Body of pancreas (tissue), 4 donors: ENCODE results near the gene POLE2. TPM values are rescaled to one million over a fixed set of nuclear protein-coding genes. Genes with fewer than 3 reads are reported as not detected.
"Not testable (repeated sequence)": the region's sequence is repeated elsewhere in the genome, so short reads cannot be mapped to it uniquely, and the experiment has no call there.

Experiments used
- ATAC-seq: fragments of 150-250 bp; one replicate; pipeline ENCODE4 v1.9.1; 2016
- DNase-seq, 4 donors: peaks; one replicate each; pipeline ENCODE4 v3.0.0-alpha.2; 2019
- H3K27ac ChIP-seq, 4 donors: fragments of 200-600 bp; sonication (generic); 1 replicate in 3 of 4; 2 replicates in 1 of 4; pipeline versions ENCODE4 v1.5.1 to v1.6.1; 2016 to 2019; ENCODE audit warnings: mild to moderate bottlenecking in 1 of 4, mixed read lengths in 1 of 4, moderate library complexity in 1 of 4
- H3K27me3 ChIP-seq, 2 donors: fragments of 200-600 bp; sonication (generic); one replicate each; pipeline ENCODE4 v1.6.0; 2016; ENCODE audit warnings: mild to moderate bottlenecking in 1 of 2
- H3K36me3 ChIP-seq, 2 donors: fragments of 200-600 bp; sonication (generic); replicated peaks in 1 of 2; 2 replicates each; pipeline ENCODE4 v1.5.1; 2016; ENCODE audit warnings: low read depth in 2 of 2; ENCODE audit not compliant: insufficient read depth in 1 of 2
- H3K4me1 ChIP-seq: fragments of 200-600 bp; sonication (generic); one replicate; pipeline ENCODE4 v1.6.0; 2016
- H3K4me3 ChIP-seq, 2 donors: fragments of 200-600 bp; sonication (generic); 1 replicate in 1 of 2; 2 replicates in 1 of 2; pipeline ENCODE4 v1.5.1; 2016 to 2019
- H3K9me3 ChIP-seq, 3 donors: fragments of 200-600 bp; sonication (generic); 1 replicate in 2 of 3; 2 replicates in 1 of 3; pipeline ENCODE4 v1.5.1; 2016
- POLR2A ChIP-seq, 3 donors: fragments of 450-650 bp; IDR thresholded peaks; one replicate each; pipeline ENCODE4 v1.6.1; 2016; ENCODE audit warnings: antibody characterized with exemption in 3 of 3, mild to moderate bottlenecking in 2 of 3
- WGBS, 2 donors: methylation state at CpG; one replicate each; pipeline ENCODE4 v1.1.5; 2017; 5-methylcytosine and 5-hydroxymethylcytosine counted together
- intact Hi-C: fragments of 100-400 bp; cut with DNase I; formaldehyde crosslinking; loops from one replicate; pipeline ENCODE4 v1.15.1; 2023
- total RNA-seq, 2 donors: library from RNA; depleted of rRNA; stranded (reverse); fragments of >200 nt; gene quantifications; one replicate each; pipeline ENCODE4 v1.1.0, GENCODE V29; 2016
- TF ChIP-seq, protein P1 (sequence below), 7 experiments: fragments of 450-650 bp in 4 of 7; fragments of 200-600 bp in 3 of 7; sonication (generic) in 3 of 7; IDR thresholded peaks; one replicate each; pipeline ENCODE4 v1.5.1; 2016 to 2019; ENCODE audit warnings: antibody characterized with exemption in 7 of 7

POLE2 gene
- total RNA-seq, 2 donors from 2014 or later = 7.0 TPM; not detected in 1

DNA sequence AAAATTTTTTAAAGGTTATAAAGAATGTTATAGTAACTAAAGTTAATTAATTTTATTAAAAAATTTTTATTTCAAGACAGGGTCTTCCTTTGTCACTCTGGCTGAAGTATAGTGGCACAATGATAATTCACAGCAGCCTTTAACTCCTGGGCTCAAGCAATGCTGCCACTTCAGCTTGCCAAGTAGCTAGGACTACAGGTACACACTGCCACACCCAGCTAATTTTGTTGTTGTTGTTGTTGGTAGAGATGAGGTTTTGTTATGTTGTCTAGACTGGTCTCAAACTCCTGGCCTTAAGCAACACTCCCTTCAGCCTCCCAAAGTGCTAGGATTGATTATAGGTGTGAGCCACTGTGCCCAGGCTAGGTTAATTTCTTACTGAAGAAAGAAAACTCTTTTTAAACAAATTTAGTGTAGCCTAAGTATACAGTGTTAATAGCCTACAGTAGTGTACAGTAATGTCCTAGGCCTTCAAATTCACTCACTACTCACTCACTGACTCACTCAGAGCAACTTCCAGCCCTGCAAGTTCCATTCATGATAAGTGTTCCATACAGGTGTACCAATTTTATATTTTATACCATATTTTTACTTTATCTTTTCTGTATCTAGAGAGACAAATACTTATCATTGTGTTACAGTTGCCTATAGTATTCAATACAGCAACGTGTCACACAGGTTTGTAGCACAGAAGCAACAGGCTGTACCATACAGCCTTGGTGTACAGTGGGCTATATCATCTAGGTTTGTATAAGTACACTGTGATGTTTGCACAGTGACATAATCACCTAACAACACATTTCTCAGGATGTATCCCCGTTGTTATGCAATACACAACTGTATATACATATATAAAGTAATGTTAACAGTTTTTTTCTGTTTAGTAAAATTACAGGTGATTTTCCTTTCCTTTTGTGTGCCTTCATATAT, 28.2 kb downstream of the POLE2 start:
- no peak overlapping the region for H3K27ac ChIP-seq
- DNase-seq (no peak), ATAC-seq (no peak)
- H3K4me3 ChIP-seq = no peak overlapping the region
- WGBS, 2 donors = 45% methylated on average over 2 of the region's 2 CpGs
- no peaks in the 10 kb centered on the region for H3K9me3 ChIP-seq
- no peaks in the 10 kb centered on the region for H3K27me3 ChIP-seq
- TF ChIP-seq, protein P1, sequence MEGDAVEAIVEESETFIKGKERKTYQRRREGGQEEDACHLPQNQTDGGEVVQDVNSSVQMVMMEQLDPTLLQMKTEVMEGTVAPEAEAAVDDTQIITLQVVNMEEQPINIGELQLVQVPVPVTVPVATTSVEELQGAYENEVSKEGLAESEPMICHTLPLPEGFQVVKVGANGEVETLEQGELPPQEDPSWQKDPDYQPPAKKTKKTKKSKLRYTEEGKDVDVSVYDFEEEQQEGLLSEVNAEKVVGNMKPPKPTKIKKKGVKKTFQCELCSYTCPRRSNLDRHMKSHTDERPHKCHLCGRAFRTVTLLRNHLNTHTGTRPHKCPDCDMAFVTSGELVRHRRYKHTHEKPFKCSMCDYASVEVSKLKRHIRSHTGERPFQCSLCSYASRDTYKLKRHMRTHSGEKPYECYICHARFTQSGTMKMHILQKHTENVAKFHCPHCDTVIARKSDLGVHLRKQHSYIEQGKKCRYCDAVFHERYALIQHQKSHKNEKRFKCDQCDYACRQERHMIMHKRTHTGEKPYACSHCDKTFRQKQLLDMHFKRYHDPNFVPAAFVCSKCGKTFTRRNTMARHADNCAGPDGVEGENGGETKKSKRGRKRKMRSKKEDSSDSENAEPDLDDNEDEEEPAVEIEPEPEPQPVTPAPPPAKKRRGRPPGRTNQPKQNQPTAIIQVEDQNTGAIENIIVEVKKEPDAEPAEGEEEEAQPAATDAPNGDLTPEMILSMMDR (IDR thresholded peaks at IDR 0.05) = no peak
- TF ChIP-seq POLR2A (IDR thresholded peaks at IDR 0.05) = no peak
- H3K4me1 ChIP-seq = peaks cover 5% of the 10 kb centered on the region
- no peaks in the 10 kb centered on the region for H3K36me3 ChIP-seq
- intact Hi-C loops = no loop called here

DNA sequence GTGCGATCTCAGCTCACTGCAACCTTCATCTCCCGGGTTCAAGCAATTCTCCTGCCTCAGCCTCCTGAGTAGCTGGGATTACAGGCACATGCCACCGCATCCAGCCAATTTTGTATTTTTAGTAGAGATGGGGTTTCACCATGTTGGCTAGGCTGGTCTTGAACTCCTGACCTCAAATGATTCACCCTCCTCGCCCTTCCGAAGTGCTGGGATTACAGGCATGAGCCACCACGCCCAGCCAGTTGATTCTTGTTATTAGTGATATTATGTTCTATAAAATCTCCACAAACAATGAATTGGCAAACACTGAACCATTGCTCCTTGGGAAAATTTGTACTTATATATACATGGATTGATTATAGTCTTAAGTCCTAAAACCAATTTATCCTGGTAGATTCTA, 30.5 kb downstream of the POLE2 start:
- WGBS, 2 donors = 97 to 98% methylated on average over 6 of the region's 6 CpGs
- DNase-seq, H3K27me3 ChIP-seq, intact Hi-C loops, H3K4me3 ChIP-seq, H3K27ac ChIP-seq, H3K4me1 ChIP-seq, ATAC-seq, H3K36me3 ChIP-seq, H3K9me3 ChIP-seq: not testable (repeated sequence)

DNA sequence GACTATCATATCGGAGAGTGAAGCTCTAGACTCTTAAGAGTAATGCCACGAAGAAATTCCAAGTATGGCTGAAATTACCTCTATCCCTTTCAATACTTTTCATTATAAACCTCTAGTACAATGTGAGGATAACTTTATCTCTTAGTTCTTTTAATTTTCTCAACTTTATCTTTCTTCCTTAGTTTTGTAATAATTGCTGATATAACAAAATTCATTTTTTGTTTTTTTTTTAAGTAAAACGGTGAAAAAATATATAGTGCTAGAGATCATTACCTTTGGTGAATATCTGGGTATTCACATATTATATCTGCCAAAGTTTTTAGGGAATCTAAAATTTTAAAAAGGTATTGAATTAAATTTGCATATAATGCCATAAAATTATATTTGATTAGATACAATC, 33.5 kb downstream of the POLE2 start:
- 94% methylated on average over 3 of the region's 3 CpGs for WGBS, 2 donors
- Histone ChIP-seq H3K4me1 (peaks cover 5% of the 10 kb centered on the region), H3K27me3 (no peaks in the 10 kb centered on the region), H3K4me3 (no peak overlapping the region), H3K9me3 (no peaks in the 10 kb centered on the region), H3K27ac (no peak overlapping the region), H3K36me3 (no peaks in the 10 kb centered on the region)
- TF ChIP-seq POLR2A (IDR thresholded peaks at IDR 0.05) = no peak
- TF ChIP-seq, protein P1 (IDR thresholded peaks at IDR 0.05) = no peak
- intact Hi-C loops = no loop called here
- DNase-seq (no peak), ATAC-seq (no peak)

DNA sequence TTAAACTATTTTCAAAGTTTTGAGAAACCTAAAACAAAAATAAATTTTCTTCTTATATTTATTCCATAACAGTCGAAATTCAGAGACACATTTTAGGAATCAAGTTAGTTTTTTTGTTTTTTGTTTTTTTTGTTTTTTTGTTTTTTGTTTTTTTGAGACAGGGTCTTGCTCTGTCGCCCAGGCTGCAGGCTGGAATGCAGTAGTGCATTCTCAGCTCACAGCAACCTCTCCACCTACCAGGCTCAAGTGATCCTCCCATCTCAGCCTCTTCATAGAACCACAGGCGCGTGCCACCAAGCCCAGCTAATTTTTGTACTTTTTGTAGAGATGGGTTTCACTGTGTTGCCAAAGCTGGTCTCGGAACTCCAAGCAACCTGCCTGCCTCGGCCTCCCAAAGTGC, 34.5 kb downstream of the POLE2 start:
- DNase-seq (no peak), ATAC-seq (no peak)
- Histone ChIP-seq H3K9me3 (no peaks in the 10 kb centered on the region), H3K36me3 (no peaks in the 10 kb centered on the region), H3K27me3 (no peaks in the 10 kb centered on the region), H3K4me1 (peaks cover 5% of the 10 kb centered on the region), H3K27ac (no peak overlapping the region), H3K4me3 (no peak overlapping the region)
- TF ChIP-seq, protein P1 (IDR thresholded peaks at IDR 0.05) = no peak
- no peak for TF ChIP-seq POLR2A (IDR thresholded peaks at IDR 0.05)
- intact Hi-C loops = no loop called here
- WGBS, 2 donors = 95 to 96% methylated on average over 6 of the region's 6 CpGs

DNA sequence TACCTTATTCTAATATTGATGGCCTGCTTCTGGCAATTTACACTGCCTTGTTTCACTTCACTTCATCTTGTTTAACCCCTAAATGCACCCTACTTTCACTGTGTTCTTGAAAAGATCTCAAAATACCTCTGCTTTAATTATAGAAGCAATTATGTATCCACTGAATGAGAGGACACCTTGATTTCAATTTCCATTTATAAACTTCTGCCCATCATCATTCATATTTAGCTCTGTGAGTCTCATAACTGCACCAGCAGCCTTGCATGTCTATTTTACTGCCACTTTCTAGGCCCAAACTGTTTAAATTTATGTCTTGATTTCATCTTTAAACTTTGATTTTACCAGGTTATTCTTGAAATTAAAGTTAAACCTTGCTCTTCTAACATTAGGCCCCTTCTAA, 45.9 kb downstream of the POLE2 start:
- ATAC-seq (no peak), DNase-seq (no peak)
- no peak for TF ChIP-seq POLR2A (IDR thresholded peaks at IDR 0.05)
- TF ChIP-seq, protein P1 (IDR thresholded peaks at IDR 0.05) = no peak
- Histone ChIP-seq H3K27ac (peak overlapping the region; percentile 60 to 85 (median 72)), H3K4me3 (no peak overlapping the region), H3K9me3 (no peaks in the 10 kb centered on the region), H3K36me3 (peaks cover 0 to 5% of the 10 kb centered on the region in 2 donors), H3K27me3 (no peaks in the 10 kb centered on the region), H3K4me1 (peaks cover 68% of the 10 kb centered on the region)
- intact Hi-C loops = loop anchor here (10.0 kb wide), 1 partner anchor 123 kb away; the partner anchor contains the start of gene KLHDC2
